Skeletal muscle tissue (tissue), 4 donors: ENCODE data around the gene D2HGDH. TPM values are rescaled to one million over a fixed set of nuclear protein-coding genes. Genes with fewer than 3 reads are reported as not detected.
A peak's percentile ranks its signal among the peaks of the same experiment; 100 is the strongest.

Experiments used
- H3K27ac ChIP-seq: one replicate; pipeline ENCODE4 v1.7.0; 2013; ENCODE audit warnings: mild to moderate bottlenecking, low read depth, low read length, inconsistent platforms
- H3K27me3 ChIP-seq, 3 donors: one replicate each; pipeline ENCODE4 v1.7.0; 2013; ENCODE audit warnings: low read length in 3 of 3; ENCODE audit not compliant: control insufficient read depth in 3 of 3, insufficient read depth in 3 of 3
- H3K36me3 ChIP-seq, 3 donors: one replicate each; pipeline ENCODE4 v1.7.0; 2013; ENCODE audit warnings: low read length in 3 of 3; ENCODE audit not compliant: control insufficient read depth in 3 of 3, insufficient read depth in 3 of 3
- H3K4me1 ChIP-seq, 3 donors: one replicate each; pipeline ENCODE4 v1.7.0; 2013; ENCODE audit warnings: low read length in 3 of 3, mild to moderate bottlenecking in 3 of 3; ENCODE audit not compliant: control insufficient read depth in 3 of 3, insufficient read depth in 3 of 3
- H3K4me3 ChIP-seq, 3 donors: one replicate each; pipeline ENCODE4 v1.7.0; 2013; ENCODE audit warnings: low read length in 3 of 3
- H3K9ac ChIP-seq, 3 donors: one replicate each; pipeline ENCODE4 v1.7.0; 2013; ENCODE audit warnings: low read length in 3 of 3, mild to moderate bottlenecking in 3 of 3, moderate library complexity in 2 of 3, low read depth in 1 of 3
- H3K9me3 ChIP-seq, 3 donors: one replicate each; pipeline ENCODE4 v1.7.0; 2013; ENCODE audit warnings: low read length in 3 of 3; ENCODE audit not compliant: control insufficient read depth in 3 of 3
- total RNA-seq: library from RNA; depleted of rRNA; stranded (reverse); fragments of >200 nt; gene quantifications from one replicate; pipeline ENCODE4 v1.2.3, GENCODE V29; 2014
- donor health status: Osteomylitis.

D2HGDH gene
- total RNA-seq, 1 donor from 2014 or later: 5.7 TPM

- Histone ChIP-seq H3K27me3 (peaks cover 15 to 31% (median 17%) of the 10 kb centered on the region in 3 donors), H3K9me3 (no peaks in the 10 kb centered on the region), H3K4me3 (no peak overlapping the region), H3K36me3 (peaks cover 0 to 1% (median 0%) of the 10 kb centered on the region in 3 donors), H3K27ac (no peak overlapping the region), H3K9ac (peak overlapping the region in 1 of 3 donors; percentile 40), H3K4me1 (peaks cover 8 to 14% (median 12%) of the 10 kb centered on the region in 3 donors)
Observed at GRCh38 chr2:241772063-241772499, 37.7 kb downstream of the D2HGDH start.

- no peaks in the 10 kb centered on the region for H3K9me3 ChIP-seq
- no peak overlapping the region for H3K27ac ChIP-seq
- H3K9ac ChIP-seq: no peak overlapping the region
- peaks cover 8 to 14% (median 12%) of the 10 kb centered on the region in 3 donors for H3K4me1 ChIP-seq
- H3K27me3 ChIP-seq: peaks cover 15 to 31% (median 17%) of the 10 kb centered on the region in 3 donors
- H3K4me3 ChIP-seq: no peak overlapping the region
- no peaks in the 10 kb centered on the region for H3K36me3 ChIP-seq
Observed at GRCh38 chr2:241773511-241774418, 39.3 kb downstream of the D2HGDH start.

DNA sequence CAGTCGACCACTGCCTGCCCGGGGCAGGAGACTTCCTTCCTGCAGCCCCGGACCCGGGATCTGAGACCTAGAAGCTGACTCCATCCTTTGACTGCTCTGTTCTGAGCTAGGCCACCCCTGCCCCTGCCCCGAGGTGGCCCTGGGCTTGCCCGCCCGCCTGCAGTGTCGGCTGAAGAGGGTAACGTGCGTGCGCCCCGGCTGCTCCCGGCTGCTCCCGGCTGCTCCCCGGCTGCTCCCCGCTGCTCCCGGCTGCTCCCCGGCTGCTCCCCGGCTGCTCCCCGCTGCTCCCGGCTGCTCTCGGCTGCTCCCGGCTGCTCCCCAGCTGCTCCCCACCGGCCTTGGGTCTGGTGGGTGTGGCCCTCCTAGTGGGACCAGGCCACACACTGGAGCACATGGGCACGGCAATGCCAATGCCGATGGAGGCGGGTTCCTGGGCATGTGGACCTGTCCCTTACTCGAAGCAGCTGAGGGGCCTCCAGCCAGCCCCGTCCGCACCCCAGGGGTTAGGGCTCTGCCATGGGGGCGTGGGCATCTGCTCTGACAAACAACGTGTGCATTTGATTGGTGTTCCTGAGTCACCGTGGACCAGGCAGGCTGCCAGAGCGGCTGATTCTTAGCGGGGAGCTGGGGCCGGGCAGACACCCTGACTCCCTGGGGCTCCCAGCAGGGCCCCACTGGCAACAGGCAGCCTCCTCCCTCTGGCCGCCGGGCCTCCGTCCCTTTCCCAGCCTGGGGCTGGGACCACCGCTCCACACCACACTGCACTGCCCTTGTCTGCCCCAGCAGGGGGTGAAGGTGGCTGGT, 40.2 kb downstream of the D2HGDH start:
- H3K27me3 ChIP-seq: peaks cover 15 to 31% (median 17%) of the 10 kb centered on the region in 3 donors
- no peak overlapping the region for H3K4me3 ChIP-seq
- peaks cover 8 to 14% (median 12%) of the 10 kb centered on the region in 3 donors for H3K4me1 ChIP-seq
- H3K27ac ChIP-seq: no peak overlapping the region
- no peaks in the 10 kb centered on the region for H3K9me3 ChIP-seq
- no peaks in the 10 kb centered on the region for H3K36me3 ChIP-seq
- H3K9ac ChIP-seq: no peak overlapping the region

- Histone ChIP-seq H3K27ac (no peak overlapping the region), H3K4me1 (peaks cover 8 to 14% (median 12%) of the 10 kb centered on the region in 3 donors), H3K4me3 (no peak overlapping the region), H3K9me3 (no peaks in the 10 kb centered on the region), H3K9ac (no peak overlapping the region), H3K36me3 (no peaks in the 10 kb centered on the region), H3K27me3 (peaks cover 15 to 31% (median 17%) of the 10 kb centered on the region in 3 donors)
Observed at GRCh38 chr2:241775223-241776177, 41.1 kb downstream of the D2HGDH start.

- no peak within 1 kb of the TSS for H3K9ac ChIP-seq
- no peak within 1 kb of the TSS for H3K4me3 ChIP-seq
- H3K9me3 ChIP-seq: no peaks in the 10 kb centered on the region
- no peaks in the 10 kb centered on the region for H3K36me3 ChIP-seq
- no peak within 1 kb of the TSS for H3K27ac ChIP-seq
- H3K4me1 ChIP-seq: peaks cover 3 to 4% (median 3%) of the 10 kb centered on the region in 3 donors
- H3K27me3 ChIP-seq: peaks cover 15 to 31% (median 17%) of the 10 kb centered on the region in 3 donors
Observed at GRCh38 chr2:241776336-241777169, 42.1 kb downstream of the D2HGDH start, which contains the start of gene GAL3ST2. Gene GAL3ST2, plus strand, starts transcription at chr2:241776822. Its CDS starts 134 bp downstream, at chr2:241776956.

DNA sequence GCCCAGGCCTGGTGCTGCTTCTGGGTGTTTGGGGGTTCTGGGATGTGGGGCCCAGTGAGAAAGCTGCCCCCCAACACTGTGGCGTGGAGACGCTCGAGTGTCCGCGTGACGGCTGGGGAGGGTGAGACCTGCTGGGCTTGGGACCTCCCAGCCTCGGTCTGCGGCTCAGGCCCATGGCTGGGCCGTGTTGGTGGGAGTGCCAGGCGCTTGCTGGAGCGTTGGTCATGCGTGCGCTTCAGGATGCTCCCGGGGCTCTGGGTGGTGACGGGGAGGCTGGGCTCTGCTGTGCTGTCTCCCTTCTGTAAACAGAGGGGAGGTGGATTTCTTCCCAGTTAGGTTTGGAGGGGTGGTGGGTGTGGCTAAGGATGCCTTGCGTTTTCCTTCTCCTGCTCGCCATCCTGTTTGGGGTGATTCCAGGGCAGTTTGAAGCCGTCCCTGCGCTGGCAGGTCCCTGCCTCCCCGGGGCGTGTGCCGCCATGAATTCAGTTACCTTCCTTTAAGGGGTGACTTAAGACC, 42.8 kb downstream of the D2HGDH start:
- Histone ChIP-seq H3K27ac (no peak overlapping the region), H3K4me1 (no peaks in the 10 kb centered on the region), H3K9ac (no peak overlapping the region), H3K27me3 (peaks cover 15 to 31% (median 17%) of the 10 kb centered on the region in 3 donors), H3K9me3 (no peaks in the 10 kb centered on the region), H3K36me3 (no peaks in the 10 kb centered on the region), H3K4me3 (no peak overlapping the region)

GRCh38 chr2:241777686-241778627, 43.5 kb downstream of the D2HGDH start:
- H3K4me1 ChIP-seq: no peaks in the 10 kb centered on the region
- no peaks in the 10 kb centered on the region for H3K9me3 ChIP-seq
- H3K9ac ChIP-seq: no peak overlapping the region
- no peak overlapping the region for H3K4me3 ChIP-seq
- H3K27me3 ChIP-seq: peaks cover 15 to 27% (median 17%) of the 10 kb centered on the region in 3 donors
- H3K36me3 ChIP-seq: no peaks in the 10 kb centered on the region
- H3K27ac ChIP-seq: no peak overlapping the region
